Testis (tissue), 3 donors: Measurements from ENCODE around the gene TM9SF3. TPM values are rescaled to one million over a fixed set of nuclear protein-coding genes. Genes with fewer than 3 reads are reported as not detected.

Experiments used
- DNase-seq: peaks from one replicate; pipeline ENCODE4 v3.0.0-alpha.2; 2019
- H3K27ac ChIP-seq, 2 donors: fragments of 200-600 bp; sonication (generic); one replicate each; pipeline ENCODE4 v1.5.1; 2019
- H3K27me3 ChIP-seq: fragments of 200-600 bp; sonication (generic); one replicate; pipeline ENCODE4 v1.5.1; 2019
- H3K36me3 ChIP-seq: fragments of 200-600 bp; sonication (generic); one replicate; pipeline ENCODE4 v1.5.1; 2017; ENCODE audit warnings: low read depth; ENCODE audit errors: missing control alignments
- H3K4me1 ChIP-seq: fragments of 200-600 bp; sonication (generic); one replicate; pipeline ENCODE4 v1.5.1; 2019
- H3K4me3 ChIP-seq, 2 donors: fragments of 200-600 bp; sonication (generic); one replicate each; pipeline ENCODE4 v1.5.1; 2017 to 2019
- H3K9me3 ChIP-seq: fragments of 200-600 bp; sonication (generic); one replicate; pipeline ENCODE4 v1.5.1; 2017
- POLR2A ChIP-seq: fragments of 450-650 bp; IDR thresholded peaks from one replicate; pipeline ENCODE4 v1.6.1; 2017; ENCODE audit warnings: antibody characterized with exemption, mild to moderate bottlenecking, moderate library complexity
- WGBS, 2 donors: methylation state at CpG; one replicate each; pipeline ENCODE4 v1.1.5; 2018; 5-methylcytosine and 5-hydroxymethylcytosine counted together
- intact Hi-C: fragments of 100-400 bp; cut with DNase I; formaldehyde crosslinking; loops from one replicate; pipeline ENCODE4 v1.15.1; 2023; ENCODE audit warnings: low total_unique reads
- polyA plus RNA-seq: library from polyadenylated mRNA; stranded (reverse); fragments of 350-450 nt; fragmentation: Illumina TruSeq; extraction: RNeasy Lipid Tissue Mini Kit (QIAGEN cat#74804); gene quantifications from one replicate; pipeline ENCODE4 v1.2.3, GENCODE V29; 2014; ENCODE audit warnings: low read depth, low replicate concordance; ENCODE audit not compliant: insufficient read depth
- total RNA-seq, 2 donors: library from RNA; depleted of rRNA; stranded (reverse); fragments of >200 nt; gene quantifications; one replicate each; pipeline ENCODE4 v1.2.3, GENCODE V29; 2016
- TF ChIP-seq, protein P1 (sequence below), 3 experiments: fragments of 450-650 bp in 2 of 3; fragments of 200-600 bp in 1 of 3; sonication (generic) in 1 of 3; IDR thresholded peaks; one replicate each; pipeline ENCODE4 v1.5.1; 2016 to 2019; ENCODE audit warnings: antibody characterized with exemption in 3 of 3, mild to moderate bottlenecking in 2 of 3, moderate library complexity in 1 of 3

Gene TM9SF3
- total and polyA plus RNA-seq, 3 donors from 2014 or later, result 67.8 to 69.8 (median 69.3) TPM

DNA sequence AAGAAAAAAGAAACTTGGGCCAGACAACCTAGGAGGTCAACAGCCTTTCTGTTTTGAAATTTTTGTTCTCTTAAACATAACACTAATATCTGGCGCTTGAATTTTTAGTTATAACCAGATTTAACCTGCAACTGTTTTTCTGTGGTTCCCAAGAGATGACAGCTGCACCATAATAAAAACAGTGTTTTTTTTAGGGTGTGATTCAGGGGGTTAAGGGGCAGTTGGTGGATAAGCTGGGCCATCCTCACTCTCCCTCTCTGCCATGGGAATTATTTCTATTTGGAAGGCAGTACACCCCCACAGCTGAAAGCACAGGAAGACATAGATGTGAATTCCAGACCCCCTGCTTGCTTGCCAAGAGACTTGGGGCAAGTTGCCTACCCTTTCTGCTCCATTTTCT is 20.1 kb upstream of the TM9SF3 start:
- 53 to 63% methylated on average over 1 of the region's 1 CpG for WGBS, 2 donors
- no peaks in the 10 kb centered on the region for H3K27me3 ChIP-seq
- no peaks in the 10 kb centered on the region for H3K36me3 ChIP-seq
- intact Hi-C loops, result no loop called here
- DNase-seq, result no peak
- peaks cover 6% of the 10 kb centered on the region for H3K4me1 ChIP-seq
- no peak overlapping the region for H3K27ac ChIP-seq
- no peaks in the 10 kb centered on the region for H3K9me3 ChIP-seq
- no peak overlapping the region for H3K4me3 ChIP-seq
- no peak for TF ChIP-seq POLR2A
- TF ChIP-seq, protein P1, sequence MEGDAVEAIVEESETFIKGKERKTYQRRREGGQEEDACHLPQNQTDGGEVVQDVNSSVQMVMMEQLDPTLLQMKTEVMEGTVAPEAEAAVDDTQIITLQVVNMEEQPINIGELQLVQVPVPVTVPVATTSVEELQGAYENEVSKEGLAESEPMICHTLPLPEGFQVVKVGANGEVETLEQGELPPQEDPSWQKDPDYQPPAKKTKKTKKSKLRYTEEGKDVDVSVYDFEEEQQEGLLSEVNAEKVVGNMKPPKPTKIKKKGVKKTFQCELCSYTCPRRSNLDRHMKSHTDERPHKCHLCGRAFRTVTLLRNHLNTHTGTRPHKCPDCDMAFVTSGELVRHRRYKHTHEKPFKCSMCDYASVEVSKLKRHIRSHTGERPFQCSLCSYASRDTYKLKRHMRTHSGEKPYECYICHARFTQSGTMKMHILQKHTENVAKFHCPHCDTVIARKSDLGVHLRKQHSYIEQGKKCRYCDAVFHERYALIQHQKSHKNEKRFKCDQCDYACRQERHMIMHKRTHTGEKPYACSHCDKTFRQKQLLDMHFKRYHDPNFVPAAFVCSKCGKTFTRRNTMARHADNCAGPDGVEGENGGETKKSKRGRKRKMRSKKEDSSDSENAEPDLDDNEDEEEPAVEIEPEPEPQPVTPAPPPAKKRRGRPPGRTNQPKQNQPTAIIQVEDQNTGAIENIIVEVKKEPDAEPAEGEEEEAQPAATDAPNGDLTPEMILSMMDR (IDR thresholded peaks at IDR 0.05), result no peak

DNA sequence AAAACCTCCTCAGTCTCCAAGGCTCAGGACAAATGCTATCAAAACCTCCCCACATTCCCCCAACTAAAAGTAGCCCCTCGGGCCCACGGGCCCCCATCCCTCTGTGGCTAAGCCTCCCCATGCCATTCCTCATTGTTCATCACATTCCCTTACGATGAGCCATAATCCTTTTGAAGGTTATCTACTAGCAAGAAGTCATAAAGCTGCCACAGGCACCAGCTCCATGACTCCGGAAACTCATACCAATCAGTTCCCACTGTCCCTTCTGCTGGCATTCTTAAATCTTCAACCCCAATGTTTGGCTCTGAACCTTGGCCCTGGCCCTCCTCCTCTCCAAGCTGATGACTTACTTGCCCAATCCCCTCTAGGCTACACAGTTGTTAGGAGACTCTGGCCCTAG is 19.4 kb upstream of the TM9SF3 start:
- Histone ChIP-seq H3K27me3 (no peaks in the 10 kb centered on the region), H3K27ac (no peak overlapping the region), H3K9me3 (no peaks in the 10 kb centered on the region), H3K36me3 (no peaks in the 10 kb centered on the region), H3K4me3 (no peak overlapping the region), H3K4me1 (peaks cover 6% of the 10 kb centered on the region)
- no peak for DNase-seq
- TF ChIP-seq POLR2A, result no peak
- TF ChIP-seq, protein P1 (IDR thresholded peaks at IDR 0.05), result no peak
- intact Hi-C loops, result no loop called here
- 83 to 85% methylated on average over 4 of the region's 4 CpGs for WGBS, 2 donors

DNA sequence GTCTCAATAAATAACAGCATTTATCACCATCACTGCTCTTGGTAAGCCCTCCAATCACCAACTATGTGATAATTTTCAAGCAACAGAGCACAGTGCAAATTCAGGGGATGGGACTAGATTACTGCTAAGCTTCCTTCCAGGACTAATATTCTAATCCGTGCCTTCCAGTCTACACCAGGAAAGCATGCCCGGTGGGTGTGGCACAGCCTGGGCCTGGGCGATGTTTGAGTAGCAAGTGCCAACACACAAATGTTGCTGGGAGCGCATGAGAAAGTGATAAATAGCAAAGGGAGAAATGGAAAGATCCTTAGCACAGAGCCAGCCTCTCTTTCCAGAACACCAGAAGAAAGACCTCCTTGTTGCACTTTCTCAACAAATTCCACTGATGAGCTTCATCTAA is 13.5 kb upstream of the TM9SF3 start:
- TF ChIP-seq, protein P1 (IDR thresholded peaks at IDR 0.05), result no peak

DNA sequence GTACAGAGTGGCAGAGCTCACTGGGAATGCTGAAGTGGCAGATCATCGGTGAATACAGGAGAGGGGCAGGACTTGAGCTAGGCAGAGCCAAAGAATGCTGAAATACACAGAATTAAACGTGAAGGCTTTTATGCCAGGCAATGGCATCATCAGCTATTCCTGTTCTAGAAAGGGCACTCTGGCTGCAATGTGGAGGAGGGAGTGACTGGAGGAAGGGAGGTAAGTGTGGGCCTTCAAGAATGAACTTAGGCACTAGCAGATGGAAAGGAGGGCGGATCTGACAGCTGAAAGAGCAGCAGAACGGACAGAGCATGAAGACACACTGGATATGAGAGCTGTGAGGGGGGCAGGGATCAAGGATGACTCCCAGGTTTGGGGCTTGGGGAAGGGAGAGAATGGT is 12.0 kb upstream of the TM9SF3 start:
- DNase-seq, result no peak
- WGBS, 2 donors, result 76 to 78% methylated on average over 4 of the region's 4 CpGs
- no peaks in the 10 kb centered on the region for H3K27me3 ChIP-seq
- H3K9me3 ChIP-seq, result no peaks in the 10 kb centered on the region
- H3K4me1 ChIP-seq, result no peaks in the 10 kb centered on the region
- intact Hi-C loops, result no loop called here
- no peak overlapping the region for H3K27ac ChIP-seq
- TF ChIP-seq, protein P1 (IDR thresholded peaks at IDR 0.05), result no peak
- no peak for TF ChIP-seq POLR2A
- H3K4me3 ChIP-seq, result no peak overlapping the region
- H3K36me3 ChIP-seq, result no peaks in the 10 kb centered on the region

More for the DNA sequence above, 13.5 kb upstream of the TM9SF3 start:
- intact Hi-C loops, result no loop called here
- no peak for DNase-seq
- H3K27ac ChIP-seq, result no peak overlapping the region
- no peak overlapping the region for H3K4me3 ChIP-seq
- H3K9me3 ChIP-seq, result no peaks in the 10 kb centered on the region
- H3K4me1 ChIP-seq, result no peaks in the 10 kb centered on the region
- H3K27me3 ChIP-seq, result no peaks in the 10 kb centered on the region
- WGBS, 2 donors, result 95% methylated on average over 4 of the region's 4 CpGs
- no peaks in the 10 kb centered on the region for H3K36me3 ChIP-seq
